B cell (primary cell): ENCODE measurements around the gene LLPH. TPM values are rescaled to one million over a fixed set of nuclear protein-coding genes. Genes with fewer than 3 reads are reported as not detected.

Experiments used
- ATAC-seq: fragments of 200-7000 bp; cut with Tn5 transposase; one replicate; pipeline ENCODE4 v1.10.0; 2021; ENCODE audit warnings: low read depth, mild to moderate bottlenecking, moderate number of reproducible peaks, moderate library complexity
- CTCF ChIA-PET: fragments of 350-600 bp; sonication (Branson Sonifier 250); formaldehyde crosslinking; loops from one replicate; lab custom pipeline; 2021; ENCODE audit warnings: antibody characterized with exemption, inconsistent platforms; lab: Charles Lee
- POLR2A ChIA-PET: fragments of 350-600 bp; sonication (Branson Sonifier 250); formaldehyde crosslinking; loops from one replicate; lab custom pipeline; 2021; ENCODE audit warnings: antibody characterized with exemption; lab: Charles Lee
- DNase-seq: peaks from one replicate; pipeline ENCODE4 v3.0.0; 2013
- H2AFZ ChIP-seq: 2 replicates; pipeline ENCODE4 v1.6.1; 2012; ENCODE audit warnings: mild to moderate bottlenecking, low read depth, low read length; ENCODE audit not compliant: insufficient read depth, poor library complexity, severe bottlenecking
- H3K27ac ChIP-seq, 2 donors: 1 replicate in 1 of 2; 2 replicates in 1 of 2; pipeline ENCODE4 v1.5.1; 2012 to 2013; ENCODE audit warnings: low read length in 2 of 2, mild to moderate bottlenecking in 2 of 2, moderate library complexity in 1 of 2
- H3K27me3 ChIP-seq, 4 experiments: fragments of 200-600 bp in 1 of 4; sonication (generic) in 1 of 4; replicated peaks in 1 of 4; 1 replicate in 2 of 4; 2 replicates in 2 of 4; pipeline versions ENCODE4 v1.6.1 to v1.7.0; 2013 to 2016; ENCODE audit warnings: low read length in 3 of 4, mild to moderate bottlenecking in 2 of 4, mixed read lengths in 1 of 4, moderate library complexity in 1 of 4; ENCODE audit not compliant: insufficient read depth in 4 of 4, control insufficient read depth in 3 of 4; ENCODE audit errors: control extremely low read depth in 1 of 4
- H3K36me3 ChIP-seq, 2 experiments: replicated peaks in 1 of 2; 1 replicate in 1 of 2; 2 replicates in 1 of 2; pipeline versions ENCODE4 v1.6.1 to v1.7.1; 2013; ENCODE audit warnings: low read length in 1 of 2; ENCODE audit not compliant: insufficient read depth in 2 of 2, control insufficient read depth in 1 of 2; ENCODE audit errors: control extremely low read depth in 1 of 2, extremely low read depth in 1 of 2
- H3K4me1 ChIP-seq, 2 donors: fragments of 200-600 bp in 1 of 2; sonication (generic) in 1 of 2; 1 replicate in 1 of 2; 2 replicates in 1 of 2; pipeline versions ENCODE4 v1.5.1 to v1.6.1; 2013 to 2017; ENCODE audit warnings: low read length in 2 of 2; ENCODE audit not compliant: control insufficient read depth in 2 of 2, insufficient read depth in 2 of 2
- H3K4me2 ChIP-seq: replicated peaks from 2 replicates; pipeline ENCODE3; 2012; ENCODE audit warnings: mild to moderate bottlenecking, low read depth, low read length; ENCODE audit not compliant: poor library complexity, severe bottlenecking
- H3K4me3 ChIP-seq, 5 experiments: fragments of 200-600 bp in 1 of 5; sonication (generic) in 1 of 5; 1 replicate in 3 of 5; 2 replicates in 2 of 5; pipeline versions ENCODE4 v1.5.1 to v1.7.0; 2011 to 2016; ENCODE audit warnings: low read length in 4 of 5, mild to moderate bottlenecking in 4 of 5, low read depth in 2 of 5, control low read depth in 1 of 5, moderate library complexity in 1 of 5; ENCODE audit not compliant: insufficient read depth in 1 of 5; ENCODE audit errors: control extremely low read depth in 1 of 5, extremely low read depth in 1 of 5
- H3K79me2 ChIP-seq: fragments of 200-600 bp; sonication (generic); one replicate; pipeline ENCODE4 v1.6.0; 2016; ENCODE audit warnings: low read length; ENCODE audit not compliant: control insufficient read depth, insufficient read depth
- H3K9ac ChIP-seq: fragments of 200-600 bp; sonication (generic); 2 replicates; pipeline ENCODE4 v1.6.1; 2017; ENCODE audit warnings: mild to moderate bottlenecking, low read length, moderate library complexity
- H3K9me3 ChIP-seq, 3 donors: one replicate each; pipeline versions ENCODE4 v1.6.1 to v1.7.1; 2013; ENCODE audit warnings: low read length in 2 of 3; ENCODE audit not compliant: control insufficient read depth in 2 of 3, insufficient read depth in 1 of 3; ENCODE audit errors: control extremely low read depth in 1 of 3
- H4K20me1 ChIP-seq: 2 replicates; pipeline ENCODE4 v1.6.0; 2012; ENCODE audit warnings: mild to moderate bottlenecking, low read length; ENCODE audit not compliant: insufficient read depth, control insufficient read depth, poor library complexity, severe bottlenecking
- H3K27ac Mint-ChIP-seq: one replicate; pipeline ENCODE4 v1.8.0; 2021; ENCODE audit warnings: mixed read lengths
- H3K27me3 Mint-ChIP-seq: one replicate; pipeline ENCODE4 v1.8.0; 2021; ENCODE audit warnings: mixed read lengths
- H3K4me1 Mint-ChIP-seq: one replicate; pipeline ENCODE4 v1.8.0; 2021; ENCODE audit warnings: mixed read lengths
- H3K4me3 Mint-ChIP-seq: one replicate; pipeline ENCODE4 v1.8.0; 2021; ENCODE audit warnings: mixed read lengths
- H3K9me3 Mint-ChIP-seq: one replicate; pipeline ENCODE4 v1.8.0; 2022; ENCODE audit warnings: mixed read lengths; ENCODE audit not compliant: insufficient read depth
- EZH2 ChIP-seq: IDR thresholded peaks from 2 replicates; pipeline ENCODE4 v1.6.1; 2012; ENCODE audit warnings: borderline replicate concordance, low read depth, mild to moderate bottlenecking, moderate library complexity, low read length; ENCODE audit not compliant: insufficient read depth, poor library complexity, severe bottlenecking
- WGBS: methylation state at CpG from one replicate; pipeline ENCODE4 v1.1.5; 2013; ENCODE audit warnings: missing lambda C conversion rate; ENCODE audit not compliant: insufficient coverage; 5-methylcytosine and 5-hydroxymethylcytosine counted together
- intact Hi-C: fragments of 100-400 bp; cut with micrococcal nuclease; formaldehyde crosslinking; loops from one replicate; pipeline ENCODE4 v1.10.0; 2022
- polyA plus RNA-seq: library from polyadenylated mRNA; depleted of rRNA; stranded (reverse); fragments of >200 nt; gene quantifications from 2 replicates; pipeline ENCODE4 v1.2.3, GENCODE V29; 2012
- total RNA-seq, 2 donors: library from RNA; stranded (reverse); fragments of 120-200 nt in 1 of 2; gene quantifications; 1 replicate in 1 of 2; 2 replicates in 1 of 2; pipeline versions ENCODE4 v1.2.3 to v1.2.4, GENCODE V29; 2013 to 2022
- TF ChIP-seq, protein P1 (sequence below): fragments of 200-600 bp; IDR thresholded peaks from one replicate; pipeline ENCODE4 v1.8.0; 2022; ENCODE audit warnings: antibody characterized with exemption, mild to moderate bottlenecking

LLPH gene
- total and polyA plus RNA-seq, 2 donors (not counting 1 experiment from before 2014, with no cell fraction given) = 2.1 to 23.4 TPM

DNA sequence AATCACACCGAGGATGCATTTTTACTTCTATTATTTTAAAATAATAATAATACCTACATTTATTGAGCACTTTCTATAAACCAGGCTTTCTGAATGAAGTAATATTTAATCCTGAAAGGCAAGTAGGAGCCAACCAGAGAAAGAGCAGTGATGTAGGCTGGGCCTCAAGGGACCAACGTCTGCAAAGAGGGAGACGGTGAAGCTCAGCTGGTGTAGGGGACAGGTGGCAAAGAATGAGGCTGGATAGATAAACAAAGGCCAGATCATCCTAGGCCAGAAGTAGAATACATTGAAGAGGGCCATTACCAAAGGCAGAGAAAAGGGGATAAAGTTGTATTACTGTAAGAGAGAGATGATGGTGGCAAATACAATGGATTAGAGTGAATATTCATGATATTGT is 40.1 kb upstream of the LLPH start:
- CTCF ChIA-PET = interaction anchor here (0.6 to 2.1 kb wide), 3 partner anchors 64 to 135 kb away, joined by 3 to 14 read pairs (median 7); partner anchors contain the start of gene HELB
- peaks cover 34% of the 10 kb centered on the region for H3K4me1 Mint-ChIP-seq
- DNase-seq (no peak), ATAC-seq (no peak)
- no peaks in the 10 kb centered on the region for H3K27me3 Mint-ChIP-seq
- Histone ChIP-seq H3K4me2 (peak overlapping the region; percentile 77), H3K27ac (peak overlapping the region; percentile 97), H3K9me3 (no peaks in the 10 kb centered on the region), H3K27me3 (no peaks in the 10 kb centered on the region), H3K4me3 (peak overlapping the region; percentile 73 to 99 (median 91)), H3K79me2 (peaks cover 46% of the 10 kb centered on the region), H4K20me1 (peaks cover under 1% of the 10 kb centered on the region), H3K4me1 (peaks cover 20 to 25% of the 10 kb centered on the region in 2 donors), H3K36me3 (peaks cover 0 to 6% of the 10 kb centered on the region in 2 experiments), H2AFZ (peak overlapping the region; percentile 83), H3K9ac (no peak overlapping the region)
- 36% methylated on average over 2 of the region's 3 CpGs for WGBS
- H3K4me3 Mint-ChIP-seq = peak overlapping the region; percentile 89
- TF ChIP-seq EZH2 = no peak
- TF ChIP-seq, protein P1, sequence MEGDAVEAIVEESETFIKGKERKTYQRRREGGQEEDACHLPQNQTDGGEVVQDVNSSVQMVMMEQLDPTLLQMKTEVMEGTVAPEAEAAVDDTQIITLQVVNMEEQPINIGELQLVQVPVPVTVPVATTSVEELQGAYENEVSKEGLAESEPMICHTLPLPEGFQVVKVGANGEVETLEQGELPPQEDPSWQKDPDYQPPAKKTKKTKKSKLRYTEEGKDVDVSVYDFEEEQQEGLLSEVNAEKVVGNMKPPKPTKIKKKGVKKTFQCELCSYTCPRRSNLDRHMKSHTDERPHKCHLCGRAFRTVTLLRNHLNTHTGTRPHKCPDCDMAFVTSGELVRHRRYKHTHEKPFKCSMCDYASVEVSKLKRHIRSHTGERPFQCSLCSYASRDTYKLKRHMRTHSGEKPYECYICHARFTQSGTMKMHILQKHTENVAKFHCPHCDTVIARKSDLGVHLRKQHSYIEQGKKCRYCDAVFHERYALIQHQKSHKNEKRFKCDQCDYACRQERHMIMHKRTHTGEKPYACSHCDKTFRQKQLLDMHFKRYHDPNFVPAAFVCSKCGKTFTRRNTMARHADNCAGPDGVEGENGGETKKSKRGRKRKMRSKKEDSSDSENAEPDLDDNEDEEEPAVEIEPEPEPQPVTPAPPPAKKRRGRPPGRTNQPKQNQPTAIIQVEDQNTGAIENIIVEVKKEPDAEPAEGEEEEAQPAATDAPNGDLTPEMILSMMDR = no peak
- POLR2A ChIA-PET = interaction anchor here (2.1 kb wide), 1 partner anchor 132 kb away, joined by 12 read pairs; the partner anchor contains the start of gene HELB
- intact Hi-C loops = no loop called here
- H3K27ac Mint-ChIP-seq = peak overlapping the region; percentile 93
- no peaks in the 10 kb centered on the region for H3K9me3 Mint-ChIP-seq
